HepG2 (cell line): ENCODE measurements around the gene CLCN1. TPM values are rescaled to one million over a fixed set of nuclear protein-coding genes. Genes with fewer than 3 reads are reported as not detected.

ENCODE experiments used
- EHMT2 ChIP-seq: fragments of 200-600 bp; sonication (generic); IDR thresholded peaks from 2 replicates; pipeline ENCODE4 v1.7.0; 2017; ENCODE audit warnings: antibody characterized with exemption, low read depth, low read length, borderline replicate concordance
- FUBP1 ChIP-seq: sonication (generic); formaldehyde crosslinking; IDR thresholded peaks from 2 replicates; pipeline ENCODE4 v1.5.1; 2020; ENCODE audit warnings: missing genetic modification reagents, mild to moderate bottlenecking, borderline replicate concordance
- HDAC2 ChIP-seq: sonication (generic); formaldehyde crosslinking; IDR thresholded peaks from 2 replicates; pipeline ENCODE4 v1.4.0; 2020; ENCODE audit warnings: missing genetic modification reagents
- JARID2 ChIP-seq: sonication (generic); formaldehyde crosslinking; IDR thresholded peaks from 2 replicates; pipeline ENCODE4 v1.8.1; 2023; ENCODE audit warnings: missing genetic modification reagents, inconsistent platforms; ENCODE audit not compliant: insufficient replicate concordance
- KDM3A ChIP-seq: IDR thresholded peaks from 2 replicates; pipeline ENCODE4 v1.6.1; 2018; ENCODE audit warnings: low read depth, missing compliant biosample characterization
- MAX ChIP-seq: IDR thresholded peaks from 2 replicates; pipeline ENCODE4 v1.6.1; 2012; ENCODE audit warnings: inconsistent platforms
- MTF1 ChIP-seq: sonication (generic); formaldehyde crosslinking; IDR thresholded peaks from 2 replicates; pipeline ENCODE4 v1.5.0; 2020; ENCODE audit warnings: missing genetic modification reagents
- MXD3 ChIP-seq: IDR thresholded peaks from 2 replicates; pipeline ENCODE4 v1.6.1; 2016; ENCODE audit warnings: mild to moderate bottlenecking, missing biosample characterization, missing genetic modification reagents
- RAD51 ChIP-seq: fragments of 450-650 bp; IDR thresholded peaks from 2 replicates; pipeline ENCODE4 v1.6.1; 2016; ENCODE audit warnings: borderline replicate concordance
- RBM39 ChIP-seq: fragments of 200-400 bp; formaldehyde crosslinking; IDR thresholded peaks from one replicate; pipeline ENCODE4 v1.6.1; 2018; ENCODE audit warnings: antibody characterized with exemption, mild to moderate bottlenecking, low read depth, low read length; ENCODE audit not compliant: poor library complexity, severe bottlenecking
- SMYD3 ChIP-seq: sonication (generic); formaldehyde crosslinking; IDR thresholded peaks from 2 replicates; pipeline ENCODE4 v1.8.1; 2023; ENCODE audit warnings: mild to moderate bottlenecking, missing genetic modification reagents
- UBTF ChIP-seq: sonication (generic); formaldehyde crosslinking; IDR thresholded peaks from 2 replicates; pipeline ENCODE4 v1.4.0; 2020; ENCODE audit warnings: mild to moderate bottlenecking, missing genetic modification reagents
- ZBTB39 ChIP-seq: sonication (generic); formaldehyde crosslinking; IDR thresholded peaks from 2 replicates; pipeline ENCODE4 v1.5.0; 2020; ENCODE audit warnings: missing genetic modification reagents
- ZFP1 ChIP-seq: IDR thresholded peaks from 2 replicates; pipeline ENCODE4 v1.6.1; 2016
- ZFP36L1 ChIP-seq: sonication (generic); formaldehyde crosslinking; IDR thresholded peaks from 2 replicates; pipeline ENCODE4 v1.8.0; 2022; ENCODE audit warnings: mild to moderate bottlenecking, missing genetic modification reagents, moderate library complexity
- ZNF263 ChIP-seq: sonication (generic); formaldehyde crosslinking; IDR thresholded peaks from 2 replicates; pipeline ENCODE4 v1.4.0; 2020; ENCODE audit warnings: missing genetic modification reagents
- ZNF280D ChIP-seq: sonication (generic); formaldehyde crosslinking; IDR thresholded peaks from 2 replicates; pipeline ENCODE4 v1.5.1; 2020; ENCODE audit warnings: mild to moderate bottlenecking, missing genetic modification reagents
- ZNF317 ChIP-seq: sonication (generic); formaldehyde crosslinking; IDR thresholded peaks from 2 replicates; pipeline ENCODE4 v1.5.0; 2020; ENCODE audit warnings: mild to moderate bottlenecking, missing genetic modification reagents
- ZNF550 ChIP-seq: sonication (generic); formaldehyde crosslinking; IDR thresholded peaks from 2 replicates; pipeline ENCODE4 v1.4.0; 2020; ENCODE audit warnings: mild to moderate bottlenecking, missing genetic modification reagents, borderline replicate concordance
- ZNF569 ChIP-seq: sonication (generic); formaldehyde crosslinking; IDR thresholded peaks from 2 replicates; pipeline ENCODE4 v1.5.0; 2020; ENCODE audit warnings: mild to moderate bottlenecking, missing genetic modification reagents, moderate library complexity, borderline replicate concordance
- ZNF652 ChIP-seq: IDR thresholded peaks from 2 replicates; pipeline ENCODE4 v1.6.1; 2016; ENCODE audit warnings: low read depth, borderline replicate concordance
- ZSCAN20 ChIP-seq: sonication (generic); formaldehyde crosslinking; IDR thresholded peaks from 2 replicates; pipeline ENCODE4 v1.4.0; 2020; ENCODE audit warnings: missing genetic modification reagents, mild to moderate bottlenecking, borderline replicate concordance
- polyA plus RNA-seq, 8 experiments: library from polyadenylated mRNA; depleted of rRNA in 3 of 8; stranded (reverse) in 7 of 8; unstranded in 1 of 8; fragments of >200 nt; fragmentation: Illumina TruSeq in 4 of 8; extraction: Trizol in 4 of 8; gene quantifications; 2 replicates each; pipeline versions ENCODE4 v1.2.1 to v1.2.3, GENCODE V29; 2011 to 2016; ENCODE audit warnings: low read depth in 4 of 8, missing spikeins in 1 of 8, mixed read lengths in 1 of 8; ENCODE audit not compliant: insufficient read depth in 1 of 8
- total RNA-seq, 5 experiments: library from RNA; depleted of rRNA; stranded (reverse); fragments of >200 nt; fragmentation: Illumina TruSeq; extraction: Trizol; gene quantifications; 2 replicates each; pipeline ENCODE4 v1.2.3, GENCODE V29; 2016; ENCODE audit warnings: low read depth in 1 of 5

CLCN1 gene
- total and polyA plus RNA-seq, 2 of the 13 experiments (the other 11 are each of a cell fraction or from before 2014, with no cell fraction given) = 0.01 TPM; not detected in 1

- no peak for TF ChIP-seq ZNF280D (CRISPR knock-in tag)
- TF ChIP-seq ZFP1 = no peak
- no peak for TF ChIP-seq UBTF (CRISPR knock-in tag)
- TF ChIP-seq MTF1 (CRISPR knock-in tag) = no peak
- TF ChIP-seq ZNF652 = no peak
- TF ChIP-seq MXD3 = no peak
- TF ChIP-seq ZNF263 (CRISPR knock-in tag) = no peak
- no peak for TF ChIP-seq FUBP1 (CRISPR knock-in tag)
- no peak for TF ChIP-seq ZFP36L1 (CRISPR knock-in tag)
- no peak for TF ChIP-seq KDM3A
- TF ChIP-seq ZNF569 (CRISPR knock-in tag) = no peak
- peak; percentile 34; the same call in 1 of the 2 replicates for TF ChIP-seq MAX
- no peak for TF ChIP-seq RBM39
- TF ChIP-seq ZNF550 (CRISPR knock-in tag) = no peak
- no peak for TF ChIP-seq SMYD3 (CRISPR knock-in tag)
- no peak for TF ChIP-seq JARID2 (CRISPR knock-in tag)
- TF ChIP-seq HDAC2 (CRISPR knock-in tag) = no peak
- TF ChIP-seq ZBTB39 = no peak
- TF ChIP-seq EHMT2 = no peak
- no peak for TF ChIP-seq ZSCAN20 (CRISPR knock-in tag)
- no peak for TF ChIP-seq ZNF317 (CRISPR knock-in tag)
- TF ChIP-seq RAD51 = no peak
These were observed 64.3 kb downstream of the CLCN1 start (continued) for GRCh38 chr7:143380260-143380645.
